Left forelimb (tissue), 1 donor: ENCODE results near the gene PNPLA2.

Experiments
- DNase-seq: peaks from one replicate; pipeline ENCODE4 v3.0.0-alpha.2; 2018; ENCODE audit warnings: low spot score

The PNPLA2 gene

GRCh38 chr11:816433-816779, 2.3 kb upstream of the PNPLA2 start:
- DNase-seq = no peak

GRCh38 chr11:819129-819931, 616 bp downstream of the PNPLA2 start:
- DNase-seq = peak; percentile 94

- DNase-seq = no peak
Observed at GRCh38 chr11:819943-820649, 1.4 kb downstream of the PNPLA2 start.

GRCh38 chr11:820655-821511, 2.2 kb downstream of the PNPLA2 start:
- no peak for DNase-seq

GRCh38 chr11:821512-822371, 3.0 kb downstream of the PNPLA2 start:
- no peak for DNase-seq

GRCh38 chr11:823441-824291, 5.0 kb downstream of the PNPLA2 start:
- DNase-seq = no peak

- no peak for DNase-seq
Observed at GRCh38 chr11:824292-824880, 5.7 kb downstream of the PNPLA2 start.

- DNase-seq = no peak
Observed at GRCh38 chr11:824942-825341, 6.2 kb downstream of the PNPLA2 start.

GRCh38 chr11:825366-826226, 6.9 kb downstream of the PNPLA2 start:
- no peak for DNase-seq

GRCh38 chr11:826227-826621, 7.5 kb downstream of the PNPLA2 start:
- no peak for DNase-seq

GRCh38 chr11:826836-827145, 8.1 kb downstream of the PNPLA2 start:
- DNase-seq = no peak

GRCh38 chr11:827146-827896, 8.6 kb downstream of the PNPLA2 start:
- no peak for DNase-seq

- no peak for DNase-seq
Observed at GRCh38 chr11:827897-828192, 9.1 kb downstream of the PNPLA2 start, which contains the start of gene CRACR2B. Gene CRACR2B, plus strand, starts transcription at chr11:827919. Its CDS starts 689 bp downstream, at chr11:828608.

- DNase-seq = no peak
Observed at GRCh38 chr11:828506-829175, 9.9 kb downstream of the PNPLA2 start.

GRCh38 chr11:829176-829846, 10.6 kb downstream of the PNPLA2 start:
- no peak for DNase-seq

GRCh38 chr11:829847-830294, 11.2 kb downstream of the PNPLA2 start:
- no peak for DNase-seq

- no peak for DNase-seq
Observed at GRCh38 chr11:830295-831117, 11.8 kb downstream of the PNPLA2 start.
